H1 (cell line): ENCODE results near the gene KIT. TPM values are rescaled to one million over a fixed set of nuclear protein-coding genes. Genes with fewer than 3 reads are reported as not detected.

Experiments
- CTCF ChIA-PET: fragments of 300-600 bp; sonication (Branson Sonifier 250); formaldehyde crosslinking; loops from one replicate; lab custom pipeline; 2021; ENCODE audit not compliant: partially characterized antibody; lab: Charles Lee
- POLR2A ChIA-PET: fragments of 300-600 bp; sonication (Branson Sonifier 250); formaldehyde crosslinking; loops from one replicate; lab custom pipeline; 2021; ENCODE audit warnings: inconsistent platforms; ENCODE audit not compliant: partially characterized antibody; lab: Charles Lee
- DNase-seq, 2 experiments: peaks; one replicate each; pipeline versions ENCODE4 v3.0.0 to v3.0.0-alpha.2; 2010 to 2022; ENCODE audit warnings: low spot score in 2 of 2, low read depth in 1 of 2, mixed read lengths in 1 of 2
- FAIRE-seq: peaks from 2 replicates; lab custom pipeline; 2011; peaks lifted over from hg19 to GRCh38; lab: Jason Lieb, UNC
- H2AFZ ChIP-seq: 2 replicates; pipeline ENCODE4 v1.8.1; 2012; ENCODE audit warnings: low read length, inconsistent platforms
- H2AK5ac ChIP-seq: 2 replicates; pipeline ENCODE4 v1.6.1; 2013; ENCODE audit warnings: low read depth, low read length
- H2BK120ac ChIP-seq: replicated peaks from 2 replicates; pipeline ENCODE3; 2013; ENCODE audit warnings: low read depth, low read length, inconsistent platforms
- H2BK12ac ChIP-seq: 2 replicates; pipeline ENCODE4 v1.6.1; 2013; ENCODE audit warnings: low read depth, low read length
- H2BK15ac ChIP-seq: 2 replicates; pipeline ENCODE4 v1.6.1; 2013; ENCODE audit warnings: low read length
- H2BK20ac ChIP-seq: 2 replicates; pipeline ENCODE4 v1.6.1; 2013; ENCODE audit warnings: low read length
- H2BK5ac ChIP-seq: 2 replicates; pipeline ENCODE4 v1.6.1; 2013; ENCODE audit warnings: low read depth, low read length
- H3K14ac ChIP-seq: 2 replicates; pipeline ENCODE4 v1.6.1; 2013; ENCODE audit warnings: inconsistent platforms; ENCODE audit not compliant: insufficient read length
- H3K18ac ChIP-seq: 2 replicates; pipeline ENCODE4 v1.6.1; 2013; ENCODE audit warnings: low read length; ENCODE audit errors: extremely low read depth
- H3K23ac ChIP-seq: 2 replicates; pipeline ENCODE4 v1.6.1; 2013; ENCODE audit warnings: inconsistent platforms; ENCODE audit not compliant: insufficient read length
- H3K23me2 ChIP-seq: 2 replicates; pipeline ENCODE4 v1.6.1; 2013; ENCODE audit warnings: low read depth, low read length
- H3K27ac ChIP-seq: 2 replicates; pipeline ENCODE4 v1.6.1; 2011; ENCODE audit warnings: low read depth, low read length, inconsistent platforms
- H3K27me3 ChIP-seq, 4 experiments: replicated peaks in 1 of 4; 1 replicate in 1 of 4; 2 replicates in 3 of 4; pipeline versions ENCODE4 v1.6.1 to v1.8.1; 2011 to 2013; ENCODE audit warnings: low read length in 3 of 4, mild to moderate bottlenecking in 3 of 4, inconsistent platforms in 2 of 4, mixed read lengths in 2 of 4, moderate library complexity in 1 of 4; ENCODE audit not compliant: control insufficient read depth in 3 of 4, insufficient read depth in 3 of 4; ENCODE audit errors: extremely low read depth in 1 of 4
- H3K36me3 ChIP-seq, 4 experiments: 2 replicates each; pipeline versions ENCODE4 v1.6.1 to v1.8.1; 2011 to 2013; ENCODE audit warnings: mild to moderate bottlenecking in 4 of 4, low read length in 3 of 4, moderate library complexity in 2 of 4, control low read depth in 1 of 4, inconsistent platforms in 1 of 4; ENCODE audit not compliant: insufficient read depth in 4 of 4, control insufficient read depth in 2 of 4
- H3K4ac ChIP-seq: replicated peaks from 2 replicates; pipeline ENCODE3; 2013; ENCODE audit warnings: low read length, low read depth, mixed read lengths, inconsistent platforms; ENCODE audit not compliant: insufficient read length
- H3K4me1 ChIP-seq, 4 experiments: replicated peaks in 1 of 4; 1 replicate in 1 of 4; 2 replicates in 3 of 4; pipeline versions ENCODE4 v1.6.1 to v1.8.1; 2011 to 2013; ENCODE audit warnings: low read length in 3 of 4, inconsistent platforms in 2 of 4, mixed read lengths in 1 of 4; ENCODE audit not compliant: insufficient read depth in 4 of 4, control insufficient read depth in 3 of 4
- H3K4me2 ChIP-seq, 2 experiments: 2 replicates each; pipeline versions ENCODE4 v1.6.1 to v1.8.1; 2011 to 2013; ENCODE audit warnings: low read depth in 2 of 2, low read length in 2 of 2, control low read depth in 1 of 2, inconsistent platforms in 1 of 2, mild to moderate bottlenecking in 1 of 2; ENCODE audit not compliant: insufficient read depth in 1 of 2
- H3K4me3 ChIP-seq, 4 experiments: fragments of 200-600, 300-600 bp in 1 of 4; sonication (generic), shearing (Covaris generic), sonication (Bioruptor Twin) in 1 of 4; 2 replicates each; pipeline versions ENCODE4 v1.5.1 to v1.8.1; 2011 to 2016; ENCODE audit warnings: low read length in 4 of 4, low read depth in 3 of 4, control low read depth in 2 of 4, inconsistent platforms in 2 of 4, mild to moderate bottlenecking in 2 of 4, mixed read lengths in 1 of 4, moderate library complexity in 1 of 4; ENCODE audit not compliant: insufficient read depth in 2 of 4; ENCODE audit errors: extremely low read depth in 1 of 4
- H3K56ac ChIP-seq: replicated peaks from 2 replicates; pipeline ENCODE3; 2013; ENCODE audit warnings: low read depth, mild to moderate bottlenecking, mixed read lengths, low read length, inconsistent platforms; ENCODE audit not compliant: insufficient read length
- H3K79me1 ChIP-seq: 2 replicates; pipeline ENCODE4 v1.6.1; 2013; ENCODE audit warnings: low read depth, low read length, control low read depth
- H3K79me2 ChIP-seq, 2 experiments: 2 replicates each; pipeline versions ENCODE4 v1.6.1 to v1.8.1; 2012 to 2013; ENCODE audit warnings: low read length in 2 of 2, mild to moderate bottlenecking in 2 of 2, inconsistent platforms in 1 of 2; ENCODE audit not compliant: insufficient read depth in 2 of 2, control insufficient read depth in 1 of 2
- H3K9ac ChIP-seq, 4 experiments: replicated peaks in 1 of 4; 1 replicate in 1 of 4; 2 replicates in 3 of 4; pipeline versions ENCODE4 v1.6.1 to v1.8.1; 2011 to 2013; ENCODE audit warnings: low read depth in 3 of 4, low read length in 3 of 4, control low read depth in 2 of 4, mild to moderate bottlenecking in 2 of 4, moderate library complexity in 2 of 4, inconsistent platforms in 1 of 4; ENCODE audit errors: extremely low read depth in 1 of 4
- H3K9me3 ChIP-seq, 2 experiments: 2 replicates each; pipeline versions ENCODE4 v1.6.1 to v1.8.1; 2012 to 2013; ENCODE audit warnings: mild to moderate bottlenecking in 2 of 2, moderate library complexity in 2 of 2, control low read depth in 1 of 2, inconsistent platforms in 1 of 2, low read depth in 1 of 2, low read length in 1 of 2, mixed read lengths in 1 of 2; ENCODE audit not compliant: insufficient read depth in 2 of 2
- H4K20me1 ChIP-seq, 2 experiments: replicated peaks in 1 of 2; 2 replicates each; pipeline versions ENCODE3 to v1.8.1; 2011 to 2013; ENCODE audit warnings: inconsistent platforms in 2 of 2, low read length in 2 of 2, mild to moderate bottlenecking in 1 of 2; ENCODE audit not compliant: insufficient read depth in 2 of 2, control insufficient read depth in 1 of 2
- H4K5ac ChIP-seq: 2 replicates; pipeline ENCODE4 v1.6.1; 2013; ENCODE audit warnings: low read length, low read depth, mixed read lengths, inconsistent platforms; ENCODE audit not compliant: insufficient read length
- H4K8ac ChIP-seq: 2 replicates; pipeline ENCODE4 v1.8.0; 2013; ENCODE audit warnings: mild to moderate bottlenecking, moderate library complexity, low read length, inconsistent platforms; ENCODE audit not compliant: insufficient read depth; ENCODE audit errors: extremely low read depth
- H4K91ac ChIP-seq: replicated peaks from 2 replicates; pipeline ENCODE3; 2013; ENCODE audit warnings: low read length, mixed read lengths, inconsistent platforms; ENCODE audit not compliant: insufficient read length
- RBBP5 ChIP-seq: IDR thresholded peaks from 2 replicates; pipeline ENCODE4 v1.7.1; 2012; ENCODE audit warnings: low read depth, mild to moderate bottlenecking, inconsistent platforms, low read length, moderate library complexity, borderline replicate concordance
- WGBS, 2 experiments: shearing (Covaris generic) in 1 of 2; methylation state at CpG; one replicate each; pipeline versions ENCODE4 v1.1.6 to v1.1.7; 2013 to 2015; ENCODE audit warnings: low lambda C conversion rate in 2 of 2, mixed read lengths in 2 of 2, inconsistent platforms in 1 of 2, low coverage in 1 of 2, missing lambda C conversion rate in 1 of 2; ENCODE audit not compliant: insufficient replicate concordance in 2 of 2, insufficient coverage in 1 of 2, insufficient read length in 1 of 2; ENCODE audit errors: extremely low coverage in 1 of 2, missing lambda C conversion rate in 1 of 2; 5-methylcytosine and 5-hydroxymethylcytosine counted together
- polyA plus RNA-seq, 7 experiments: library from polyadenylated mRNA; depleted of rRNA in 3 of 7; stranded (reverse) in 5 of 7; unstranded in 2 of 7; fragments of >200 nt in 5 of 7; fragments of 200-250 nt in 2 of 7; gene quantifications; 1 replicate in 5 of 7; 2 replicates in 1 of 7; 4 replicates in 1 of 7; pipeline versions ENCODE4 v1.2.1 to v1.2.3, GENCODE V29; 2011 to 2013; ENCODE audit warnings: missing spikeins in 2 of 7, mixed read lengths in 2 of 7
- total RNA-seq: library from RNA; stranded (reverse); fragmentation: NEBNext Ultra II Directional; extraction: Animal tissue kit (Norgen Biotek cat#: 25700); gene quantifications from 2 replicates; pipeline ENCODE4 v1.2.1, GENCODE V29; 2021

KIT gene
- total and polyA plus RNA-seq, 2 of the 8 experiments (the other 6 are each of a cell fraction or from before 2014, with no cell fraction given) = 14.4 to 24.8 TPM

- no peak overlapping the region for H3K23ac ChIP-seq
- WGBS, 2 experiments = 93% methylated on average over 12 of the region's 12 CpGs; no CpG with 5 or more reads in 1 of the 2 experiments
- H4K91ac ChIP-seq = no peak overlapping the region
- H2BK120ac ChIP-seq = no peak overlapping the region
- H3K27me3 ChIP-seq = peaks cover 0 to 1% (median 0%) of the 10 kb centered on the region in 4 experiments; a peak in 1 of 7 replicates
- H2AK5ac ChIP-seq = no peak overlapping the region
- H4K5ac ChIP-seq = no peak overlapping the region
- CTCF ChIA-PET = no interaction called here
- DNase-seq (no peak), FAIRE-seq (no peak)
- H3K36me3 ChIP-seq = peaks cover 0 to 16% (median 5%) of the 10 kb centered on the region in 4 experiments; a peak in 6 of 8 replicates
- no peak overlapping the region for H3K9ac ChIP-seq
- H3K4me2 ChIP-seq = no peak overlapping the region
- no peak overlapping the region for H3K56ac ChIP-seq
- H2BK12ac ChIP-seq = no peak overlapping the region
- H3K79me2 ChIP-seq = 0 out of 4 replicates have a peak, but pooled peaks cover 0 to 3% of the 10 kb centered on the region in 2 experiments
- no peak overlapping the region for H3K27ac ChIP-seq
- H3K18ac ChIP-seq = no peak overlapping the region
- H2BK15ac ChIP-seq = no peak overlapping the region
- H2BK20ac ChIP-seq = no peak overlapping the region
- no peak overlapping the region for H3K4ac ChIP-seq
- POLR2A ChIA-PET = no interaction called here
- no peaks in the 10 kb centered on the region for H3K23me2 ChIP-seq
- no peaks in the 10 kb centered on the region for H3K9me3 ChIP-seq
- peaks cover 4% of the 10 kb centered on the region for H3K79me1 ChIP-seq
- H4K8ac ChIP-seq = no peak overlapping the region
- H2AFZ ChIP-seq = no peak overlapping the region
- H3K14ac ChIP-seq = no peak overlapping the region
- H4K20me1 ChIP-seq = peaks cover 0 to 8% of the 10 kb centered on the region in 2 experiments
- no peak overlapping the region for H3K4me3 ChIP-seq
- H2BK5ac ChIP-seq = no peak overlapping the region
- no peaks in the 10 kb centered on the region for H3K4me1 ChIP-seq
- no peak for TF ChIP-seq RBBP5
These were observed 37.6 kb downstream of the KIT start for GRCh38 chr4:54695337-54695736.
